Stimulated activated CD8-positive, alpha-beta memory T cell treated with anti-CD3 and anti-CD28 coated beads, Interleukin-4, amount 100 ng/mL, for 4 hours (primary cell): Measurements from ENCODE around the gene CCDC88C.

Source experiments
- DNase-seq, 2 donors: peaks; one replicate each; pipeline ENCODE4 v3.0.0-alpha.2; 2020; ENCODE audit warnings: low read depth in 2 of 2, low spot score in 1 of 2

CCDC88C gene

DNA sequence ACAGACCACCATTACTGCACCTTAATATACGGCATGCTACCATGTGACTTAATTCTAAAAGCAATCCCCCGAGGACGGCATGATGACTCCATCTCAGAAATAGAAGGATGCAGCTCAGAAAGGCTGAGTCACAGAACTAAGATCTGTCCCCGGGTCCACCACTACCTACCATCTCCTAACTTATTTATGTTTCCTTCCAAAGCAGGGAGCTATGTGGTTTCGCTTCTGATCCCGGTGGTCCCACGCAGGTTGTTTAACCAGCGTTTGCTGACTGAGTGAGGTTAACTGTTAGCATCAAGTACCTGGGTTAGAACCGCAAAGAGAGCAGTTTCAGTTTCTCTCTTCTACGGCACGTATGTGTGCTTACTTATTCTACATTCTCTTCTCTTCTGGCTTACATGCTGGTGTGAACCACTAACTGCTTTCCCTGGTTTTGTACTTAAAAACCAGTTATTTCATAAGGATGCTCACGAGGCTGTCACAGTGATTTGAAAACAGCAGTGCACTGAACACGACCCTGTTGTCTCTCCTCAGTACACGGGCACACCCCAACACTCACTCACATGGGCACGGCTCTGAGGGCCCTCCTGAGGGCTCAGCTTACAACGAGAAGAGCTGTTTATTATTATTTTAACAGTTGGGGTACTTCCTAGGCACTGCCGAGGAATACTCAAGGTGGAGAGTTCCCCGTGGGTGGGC lies 66.7 kb downstream of the CCDC88C start:
- no peak for DNase-seq

DNA sequence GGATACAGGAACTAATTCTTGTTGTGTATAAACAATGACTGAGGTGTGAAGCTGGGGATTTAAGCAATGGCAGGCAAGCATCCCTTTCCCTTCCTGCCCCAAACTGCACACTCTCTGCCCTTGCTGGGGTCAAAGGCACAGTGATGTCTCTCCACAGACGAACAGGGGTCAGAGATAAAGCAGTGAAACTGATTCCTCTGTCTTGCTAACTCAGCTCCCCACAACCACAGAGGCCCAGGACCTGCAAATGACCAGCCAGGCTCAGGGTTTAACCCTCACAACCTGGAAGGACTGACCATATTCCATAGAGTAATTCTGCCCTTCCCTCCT lies 67.2 kb downstream of the CCDC88C start:
- DNase-seq, result no peak

DNA sequence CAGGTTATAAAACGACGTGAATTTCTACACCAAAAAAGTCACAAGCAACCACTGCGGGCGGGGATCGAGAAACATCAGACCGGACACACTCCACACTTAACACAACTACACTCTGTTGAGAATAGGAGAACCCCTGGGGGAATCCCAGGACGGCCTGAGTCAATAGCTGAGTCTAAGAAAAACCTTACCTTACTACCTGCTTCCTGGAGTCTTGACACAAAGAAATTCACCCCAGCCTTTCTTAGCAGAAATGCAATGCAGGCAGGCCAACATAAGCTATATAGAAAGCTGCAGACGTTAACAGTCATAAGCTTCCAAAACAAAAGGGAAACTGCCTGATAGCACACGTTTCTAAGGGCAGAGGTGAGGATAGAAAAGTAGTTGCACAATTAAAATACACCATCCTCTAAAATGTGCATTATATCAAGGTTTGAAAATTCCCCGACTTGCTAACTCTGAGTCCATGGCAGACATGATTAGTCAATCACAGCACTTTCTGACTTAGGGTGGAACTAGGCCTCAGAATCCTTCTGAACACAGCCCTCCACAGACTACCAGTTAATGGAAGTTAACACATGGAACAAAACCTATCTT lies 68.0 kb downstream of the CCDC88C start:
- peak; percentile 41 to 53 for DNase-seq

DNA sequence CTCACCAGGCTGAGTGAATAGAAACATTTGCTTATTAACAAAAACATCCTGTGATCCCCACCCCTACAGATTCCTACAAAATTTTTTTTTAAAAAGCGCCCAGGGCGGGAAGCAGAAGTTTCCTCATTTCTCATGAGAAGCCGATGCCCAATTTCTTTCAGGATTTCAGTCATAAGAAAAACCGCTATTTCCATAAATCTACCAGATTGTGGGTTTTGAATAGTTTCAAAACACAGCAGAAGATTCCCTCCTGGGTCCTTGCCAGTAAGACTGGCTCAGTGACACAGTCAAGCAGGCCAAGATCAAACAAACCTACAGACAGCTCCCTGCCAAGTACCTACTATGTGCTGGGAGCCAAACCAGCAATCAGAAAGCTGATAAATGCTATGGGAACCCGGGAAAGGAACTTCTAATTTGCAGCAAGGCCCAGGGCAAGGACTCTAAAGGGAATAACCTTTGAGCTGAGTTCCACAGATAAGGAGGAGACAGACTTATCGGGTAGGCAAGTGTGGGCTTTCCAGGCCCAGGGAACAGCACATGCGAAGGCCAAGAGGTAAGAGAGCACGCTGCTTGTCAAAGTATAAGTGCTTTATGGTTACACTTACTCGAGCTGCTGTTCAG lies 68.7 kb downstream of the CCDC88C start:
- no peak for DNase-seq

DNA sequence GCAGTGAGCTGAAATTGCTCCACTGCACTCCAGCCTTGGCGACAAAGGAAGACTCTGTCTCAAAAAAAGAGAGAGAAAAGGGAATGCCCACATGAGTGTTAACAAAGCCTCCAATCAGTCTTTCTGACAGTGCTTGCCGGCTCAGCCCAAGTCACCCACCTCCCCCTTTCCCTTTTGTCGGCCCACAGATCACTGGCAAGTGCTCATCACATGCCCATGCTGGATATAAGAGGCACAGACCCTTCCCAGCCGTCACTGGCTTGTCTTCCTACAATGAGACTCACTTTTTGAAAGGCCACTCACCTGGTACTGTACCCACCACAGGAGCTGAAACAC lies 70.8 kb downstream of the CCDC88C start:
- DNase-seq, result no peak

DNA sequence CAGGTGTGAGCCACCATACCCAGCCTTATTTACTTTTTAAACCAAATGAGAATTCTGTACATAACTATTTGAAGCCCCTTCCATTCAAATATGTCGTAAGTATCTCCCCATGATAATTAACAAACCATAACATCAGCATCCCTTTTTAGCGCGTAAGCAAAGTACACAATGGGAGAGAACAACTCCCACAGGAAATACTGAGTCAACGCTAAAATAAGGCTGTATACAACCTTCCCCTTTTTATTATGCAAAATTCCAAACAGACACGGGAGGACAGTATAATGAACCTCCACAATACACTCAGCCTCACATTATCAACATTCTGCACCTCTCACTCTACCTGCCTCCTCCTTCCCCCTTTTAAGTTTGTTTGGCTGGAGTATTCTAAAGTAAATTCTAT lies 73.5 kb downstream of the CCDC88C start:
- DNase-seq, result no peak

DNA sequence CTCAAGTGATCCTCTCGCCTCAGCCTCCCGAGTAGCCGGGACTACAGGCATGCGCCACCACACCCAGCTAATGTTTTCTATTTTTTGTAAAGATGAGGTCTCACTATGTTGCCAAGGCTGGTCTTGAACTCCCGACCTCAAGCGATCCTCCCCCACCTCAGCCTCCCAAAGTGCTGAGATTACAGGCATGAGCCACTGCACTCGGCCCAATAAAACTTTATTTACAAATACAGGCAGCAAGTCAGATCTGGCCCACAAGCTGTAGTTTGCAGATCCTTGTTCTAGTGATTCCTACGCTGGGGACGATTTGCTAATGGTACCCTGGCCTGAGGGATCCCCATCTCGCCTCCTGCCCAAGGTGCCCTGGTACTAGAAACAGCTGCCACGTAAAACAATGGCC lies 74.6 kb downstream of the CCDC88C start:
- no peak for DNase-seq

DNA sequence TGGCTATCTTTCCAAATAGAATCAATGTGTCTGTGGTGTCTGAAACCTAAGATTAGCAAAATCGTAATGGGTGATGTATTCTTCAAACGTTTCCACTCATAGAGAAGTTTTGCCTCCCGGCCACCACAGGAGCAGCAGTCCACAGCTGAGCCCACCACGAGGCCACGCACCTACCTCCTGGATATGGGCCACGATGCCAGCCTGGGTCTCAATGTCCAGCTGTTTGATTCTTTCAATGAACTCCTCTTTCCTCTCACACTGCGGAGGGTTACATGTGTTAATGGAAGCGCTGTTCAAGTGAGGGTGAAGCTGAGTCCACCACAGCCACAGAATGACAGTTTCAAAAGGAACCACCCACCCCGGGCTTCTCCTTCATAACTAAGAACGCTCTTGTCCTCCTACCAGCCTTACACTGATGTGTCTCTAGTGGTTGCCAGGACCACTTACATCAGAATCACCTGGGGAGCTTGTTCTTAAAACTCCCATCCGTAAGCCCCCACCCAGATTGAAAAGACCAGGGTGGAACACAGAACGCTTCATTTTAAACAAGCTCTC lies 75.3 kb downstream of the CCDC88C start:
- DNase-seq, result no peak

DNA sequence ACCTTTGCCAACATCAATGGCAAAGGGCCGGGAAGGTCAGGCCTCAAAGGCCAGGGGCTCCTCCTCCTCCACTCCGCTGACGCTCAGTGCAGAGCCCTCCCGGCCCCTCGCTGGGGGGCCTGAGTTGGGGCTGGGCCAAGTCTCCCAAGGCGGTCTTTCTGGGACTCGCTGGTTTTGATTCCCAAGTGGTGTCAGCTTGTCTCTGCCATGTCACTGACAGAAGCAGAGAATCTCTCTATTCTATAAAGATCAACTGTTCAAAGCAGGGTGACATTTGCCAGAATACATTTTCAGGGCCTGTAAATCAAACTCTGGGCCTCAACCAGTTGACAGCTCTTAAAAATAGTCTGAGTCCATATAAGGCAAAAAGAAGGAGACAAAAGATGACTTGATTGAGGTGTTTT lies 75.9 kb downstream of the CCDC88C start:
- DNase-seq, result no peak

DNA sequence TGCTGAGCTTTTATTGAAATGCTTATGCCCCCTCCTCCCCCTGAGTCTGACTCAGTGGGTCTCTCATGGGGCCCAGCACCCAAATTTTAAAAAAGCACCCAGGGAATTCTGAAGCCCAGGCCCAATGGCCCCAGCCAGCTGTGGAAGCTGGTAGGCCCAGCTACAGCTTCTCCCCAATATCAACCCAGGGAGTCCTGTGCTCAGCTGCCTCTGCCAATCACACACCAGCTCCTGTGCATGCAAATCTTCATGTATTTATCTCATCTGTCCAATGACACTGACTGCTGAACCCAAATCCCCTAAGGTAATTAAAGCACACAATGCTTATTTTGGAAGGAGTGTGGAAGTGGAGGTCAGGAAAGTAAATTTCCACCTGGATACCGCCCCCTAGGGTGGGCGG lies 76.3 kb downstream of the CCDC88C start:
- DNase-seq, result no peak

DNA sequence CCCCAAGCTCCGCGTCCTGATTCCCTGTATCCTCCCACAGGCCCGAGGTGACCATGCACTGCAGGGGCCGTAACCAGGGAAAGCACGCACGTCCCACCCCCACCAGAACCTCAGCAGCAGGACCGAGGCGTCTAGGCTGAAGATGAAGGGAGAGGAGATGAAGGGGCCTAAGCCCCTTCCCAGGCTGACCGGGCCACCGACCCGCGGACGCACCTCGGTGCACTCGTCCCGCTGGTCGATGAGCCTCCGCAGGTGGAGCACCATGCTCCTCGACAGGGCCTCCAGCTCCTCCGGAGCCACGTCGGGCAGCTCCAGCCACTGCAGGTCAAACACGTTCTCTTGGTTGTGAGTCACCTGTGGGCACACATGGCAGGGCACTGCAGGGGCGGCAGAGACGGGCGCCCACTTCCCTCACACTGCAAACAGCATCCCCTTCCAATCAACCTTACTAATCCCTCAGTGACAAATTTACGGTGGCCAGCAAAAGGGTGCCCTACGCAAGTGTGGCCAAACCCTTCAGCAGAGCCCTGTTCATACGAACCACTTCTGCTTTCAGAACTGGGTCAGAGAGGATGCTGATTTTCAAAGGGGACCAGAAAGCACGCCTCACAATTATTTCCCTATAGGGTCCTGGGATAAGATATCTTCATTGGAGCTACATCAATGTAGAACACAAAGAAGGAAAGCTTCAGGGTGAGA lies 77.8 kb downstream of the CCDC88C start:
- DNase-seq, result no peak

DNA sequence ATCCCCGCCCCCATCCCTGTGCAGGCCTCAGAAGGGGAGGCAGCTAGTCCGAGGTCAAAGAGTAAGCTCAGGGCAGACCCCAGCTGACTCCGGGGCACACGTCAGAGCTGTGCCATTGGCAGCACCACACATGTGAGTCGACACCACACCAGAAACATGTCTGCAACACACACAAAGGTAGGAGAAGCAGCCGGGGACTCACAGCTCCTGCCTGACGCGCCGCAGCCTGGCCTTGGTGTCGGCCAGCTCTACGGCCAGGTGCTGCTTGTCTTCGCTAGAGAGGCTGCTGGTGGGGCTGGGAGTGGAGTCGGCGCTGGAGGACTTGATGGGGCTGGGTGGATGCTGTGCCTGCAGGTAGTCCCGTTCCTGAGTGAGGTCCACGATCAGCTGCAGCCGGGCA lies 78.5 kb downstream of the CCDC88C start:
- DNase-seq, result no peak

DNA sequence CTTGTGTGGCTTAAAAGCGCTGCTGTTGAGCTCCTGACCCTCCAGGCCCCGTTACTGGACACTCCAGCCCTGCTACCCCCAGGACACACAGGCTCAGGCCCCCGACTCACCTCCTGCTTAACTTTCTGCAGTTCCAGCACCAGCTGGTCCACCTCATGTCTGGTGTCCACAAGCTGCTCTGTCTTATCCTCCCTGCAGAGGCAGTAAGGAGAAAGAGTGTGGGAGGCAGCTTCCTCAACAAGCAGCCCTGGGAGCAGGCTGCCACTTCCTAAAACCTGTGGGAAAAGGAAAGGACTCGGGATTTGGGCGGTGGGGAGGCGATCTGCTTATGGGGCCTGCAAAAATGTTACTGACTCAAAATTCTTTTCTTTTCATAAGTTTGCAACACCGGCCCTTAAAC lies 79.2 kb downstream of the CCDC88C start:
- no peak for DNase-seq

DNA sequence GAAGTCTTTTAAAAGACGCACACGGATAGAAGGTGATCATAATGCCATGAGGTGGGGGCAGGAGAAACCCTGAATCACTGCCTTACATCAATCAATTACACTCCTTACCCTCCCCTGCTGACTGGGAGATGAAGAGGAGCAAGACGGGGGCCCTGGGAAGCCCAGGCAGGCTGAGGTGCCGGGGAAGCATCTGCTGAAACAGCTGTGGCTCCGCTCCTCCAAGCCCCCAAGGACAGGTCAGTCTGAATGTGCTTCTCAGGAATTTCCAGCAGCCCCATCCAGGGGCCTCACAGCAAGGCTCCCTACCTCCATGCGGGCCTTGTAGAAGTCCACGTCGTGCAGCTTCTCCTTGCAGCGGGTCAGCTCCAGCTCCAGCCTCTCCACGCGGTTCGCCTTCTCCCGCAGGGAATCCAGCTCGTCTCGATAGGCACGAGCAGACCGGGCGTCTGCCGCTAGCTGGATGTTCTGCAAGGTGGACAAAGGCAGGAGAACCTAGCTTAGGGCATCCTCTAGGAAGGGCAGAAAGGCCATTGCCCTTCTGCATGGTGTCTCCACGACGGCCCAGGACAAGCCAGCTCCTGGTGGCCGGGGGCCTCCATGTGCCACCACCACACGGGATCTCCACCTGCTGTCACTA lies 79.8 kb downstream of the CCDC88C start:
- no peak for DNase-seq

DNA sequence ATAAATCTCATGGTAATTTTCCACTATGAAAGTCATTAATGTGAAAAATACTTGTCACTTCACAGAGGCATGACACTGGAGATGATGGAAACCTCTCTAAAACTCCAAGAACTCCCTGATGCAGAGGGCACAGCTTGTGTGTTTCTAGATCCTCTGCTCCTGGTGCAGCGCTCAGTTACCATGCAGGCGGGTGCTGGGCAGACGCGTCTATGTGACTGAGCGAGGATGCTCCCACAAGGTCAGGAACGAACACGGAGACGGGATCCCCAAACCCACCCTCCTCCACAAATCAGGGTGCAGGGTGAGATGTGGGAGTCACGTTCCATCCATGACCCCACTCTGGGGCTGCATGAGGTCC lies 81.5 kb downstream of the CCDC88C start:
- no peak for DNase-seq

DNA sequence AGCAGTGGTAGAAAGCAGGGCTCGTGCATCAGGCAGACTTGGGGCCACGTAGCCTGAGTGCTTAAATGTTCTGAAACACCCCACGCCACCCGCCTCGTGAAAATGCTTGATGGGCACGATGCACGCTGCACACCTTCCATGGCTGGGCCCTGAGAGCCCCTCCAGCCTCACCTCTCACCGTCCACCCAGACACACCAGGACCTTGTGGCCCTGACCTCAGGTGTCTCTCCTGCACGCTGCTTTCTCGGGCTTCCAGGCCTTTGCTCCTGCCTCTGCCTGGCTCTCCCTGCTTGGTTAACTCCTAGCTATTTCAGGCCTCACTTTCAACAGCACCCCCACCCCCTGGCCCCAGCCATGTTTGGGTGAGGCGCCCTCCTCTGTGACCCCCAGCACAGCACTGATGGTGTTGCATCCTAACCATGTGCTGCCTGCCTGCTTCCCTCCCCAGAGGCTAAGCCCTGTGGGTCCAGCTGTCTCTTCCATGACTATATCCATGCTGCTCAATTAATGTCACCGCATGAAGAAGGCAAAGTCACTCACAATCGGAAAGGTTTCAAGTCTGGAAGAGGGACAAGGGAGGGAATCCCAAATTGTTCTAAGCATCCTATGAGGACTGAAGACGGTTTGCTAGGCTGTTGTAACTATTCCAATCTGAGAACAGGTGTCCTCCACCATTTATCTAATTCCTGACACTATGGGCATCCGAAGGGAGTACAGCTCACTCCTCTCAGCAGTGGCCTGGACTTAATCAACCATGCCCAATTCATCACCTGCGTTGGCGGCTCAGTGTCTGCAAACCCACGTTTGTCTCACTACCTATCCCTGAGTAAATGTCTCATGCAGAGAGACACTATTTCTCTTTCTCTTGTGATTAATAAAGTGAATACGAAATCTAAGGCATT lies 82.2 kb downstream of the CCDC88C start:
- no peak for DNase-seq

DNA sequence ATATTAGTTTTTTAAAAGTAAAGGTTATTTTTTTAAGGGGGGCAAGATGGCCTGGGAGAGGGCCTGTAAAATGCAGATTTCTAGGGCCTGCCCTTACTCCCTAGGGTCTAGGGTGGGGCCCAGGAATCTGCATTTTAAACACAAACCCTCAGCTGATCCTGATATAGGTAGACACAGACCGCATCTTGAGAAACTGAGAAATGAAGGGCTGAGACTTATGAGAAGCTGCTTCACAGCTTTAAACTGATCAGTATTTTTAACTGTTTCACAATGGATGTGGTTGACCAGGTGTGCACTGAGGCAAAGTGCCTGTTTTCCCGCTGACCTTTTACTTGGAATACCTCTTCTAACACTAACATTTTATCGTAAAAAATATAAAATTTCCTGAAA lies 84.0 kb downstream of the CCDC88C start:
- DNase-seq, result no peak

DNA sequence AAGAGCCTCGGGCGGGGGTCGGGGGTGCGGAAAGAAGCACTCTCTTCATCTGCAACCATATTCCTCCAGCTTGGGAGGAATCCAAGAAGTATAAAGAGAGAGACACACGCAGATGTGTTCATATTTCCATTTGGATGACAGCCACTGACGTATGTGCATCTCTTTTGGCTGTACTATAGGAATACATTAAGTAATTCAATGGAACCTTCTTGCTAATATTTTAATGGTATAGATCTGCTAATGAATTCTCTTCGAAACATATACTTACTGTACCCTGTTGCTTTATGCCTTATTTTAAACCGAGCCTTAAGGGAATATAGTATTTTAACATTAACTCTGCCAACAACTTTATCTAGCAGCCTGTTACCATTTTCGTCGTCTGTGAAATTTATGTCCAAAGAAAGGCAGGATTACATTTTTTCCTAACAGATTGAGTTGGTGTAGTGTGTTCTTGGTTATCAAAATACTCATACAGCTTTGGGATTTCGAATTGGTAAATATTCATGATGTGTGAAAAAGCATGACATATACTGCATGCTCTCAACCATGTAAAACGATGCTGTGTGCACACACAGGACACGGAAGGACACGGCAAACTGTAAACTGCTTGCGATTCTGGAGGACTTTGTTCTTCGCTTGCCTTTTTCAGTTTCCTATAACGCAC lies 84.5 kb downstream of the CCDC88C start:
- DNase-seq, result no peak

DNA sequence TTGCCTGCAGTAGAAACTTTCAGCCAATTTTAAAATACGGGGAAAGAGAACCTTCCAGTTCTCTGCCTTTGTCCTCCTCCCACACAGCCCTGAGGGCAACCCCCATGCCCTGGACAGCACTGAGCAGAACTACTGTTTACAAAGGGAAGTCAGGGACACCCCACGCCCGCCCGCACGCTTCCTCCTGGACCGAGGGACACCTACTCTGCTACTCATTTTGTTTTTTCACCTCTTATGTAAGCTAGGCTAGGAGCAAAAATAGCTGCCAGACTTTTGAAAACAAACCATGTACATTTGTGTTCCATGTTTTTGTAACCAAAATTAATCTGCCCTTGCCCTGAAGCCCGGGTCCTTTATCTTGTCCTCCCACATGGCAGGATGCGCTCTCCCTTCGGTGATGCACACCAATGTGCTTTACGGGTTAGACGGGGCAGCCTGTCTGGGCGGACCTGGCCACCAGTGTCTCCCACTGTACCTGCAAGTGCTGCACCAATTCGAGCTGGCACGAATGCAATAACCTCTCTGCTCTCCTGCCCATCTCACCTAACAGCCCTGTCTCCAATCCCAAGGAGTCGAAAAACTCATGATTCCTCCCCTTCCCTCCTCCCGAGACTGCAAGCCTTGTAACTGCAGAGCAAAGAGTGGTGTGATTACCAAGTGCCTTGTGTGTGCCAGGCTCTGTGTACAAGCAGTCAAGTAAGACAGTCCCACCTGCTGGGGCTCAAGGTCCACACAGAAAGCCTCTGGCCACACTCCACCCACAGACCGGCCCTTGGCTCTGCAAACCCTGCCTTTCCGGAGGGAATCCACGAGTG lies 85.2 kb downstream of the CCDC88C start:
- no peak for DNase-seq
